H9 (cell line): ENCODE measurements around the gene ZBP1. TPM values are rescaled to one million over a fixed set of nuclear protein-coding genes. Genes with fewer than 3 reads are reported as not detected.

ENCODE experiments used
- DNase-seq: peaks from one replicate; pipeline ENCODE4 v3.0.0-alpha.2; 2017
- H2AFZ ChIP-seq: one replicate; pipeline ENCODE4 v1.6.1; 2013; ENCODE audit warnings: mild to moderate bottlenecking, low read length, control low read depth, moderate library complexity
- H2AK5ac ChIP-seq: 2 replicates; pipeline ENCODE4 v1.6.1; 2013; ENCODE audit warnings: low read length, control low read depth, mixed read lengths; ENCODE audit not compliant: insufficient read length
- H2BK120ac ChIP-seq: one replicate; pipeline ENCODE4 v1.6.1; 2013; ENCODE audit warnings: low read depth, mild to moderate bottlenecking, low read length, control low read depth, inconsistent platforms; ENCODE audit not compliant: poor library complexity, severe bottlenecking
- H2BK12ac ChIP-seq: 2 replicates; pipeline ENCODE4 v1.6.1; 2013; ENCODE audit warnings: low read length, control low read depth, mixed read lengths, low read depth; ENCODE audit not compliant: insufficient read length
- H2BK15ac ChIP-seq: 2 replicates; pipeline ENCODE4 v1.6.1; 2013; ENCODE audit warnings: low read depth, low read length, control low read depth
- H2BK20ac ChIP-seq: one replicate; pipeline ENCODE4 v1.6.1; 2013; ENCODE audit warnings: low read depth, mild to moderate bottlenecking, low read length, control low read depth, inconsistent platforms; ENCODE audit not compliant: poor library complexity, severe bottlenecking
- H2BK5ac ChIP-seq: 2 replicates; pipeline ENCODE4 v1.6.1; 2013; ENCODE audit warnings: low read length, control low read depth, mixed read lengths; ENCODE audit not compliant: insufficient read length
- H3K14ac ChIP-seq: 2 replicates; pipeline ENCODE4 v1.6.1; 2013; ENCODE audit warnings: low read length, control low read depth; ENCODE audit not compliant: insufficient read depth
- H3K18ac ChIP-seq: 2 replicates; pipeline ENCODE4 v1.6.1; 2013; ENCODE audit warnings: low read depth, mild to moderate bottlenecking, mixed read lengths, low read length, control low read depth; ENCODE audit not compliant: insufficient read length
- H3K23ac ChIP-seq: 2 replicates; pipeline ENCODE4 v1.6.1; 2013; ENCODE audit warnings: low read length, control low read depth, mixed read lengths, low read depth; ENCODE audit not compliant: insufficient read length
- H3K23me2 ChIP-seq: 2 replicates; pipeline ENCODE4 v1.6.1; 2013; ENCODE audit warnings: low read depth, mild to moderate bottlenecking, mixed read lengths, low read length, control low read depth; ENCODE audit not compliant: insufficient read length, poor library complexity, severe bottlenecking
- H3K27ac ChIP-seq: 2 replicates; pipeline ENCODE4 v1.5.1; 2013; ENCODE audit warnings: low read length, control low read depth, mixed read lengths, low read depth; ENCODE audit not compliant: insufficient read length
- H3K27me3 ChIP-seq: 2 replicates; pipeline ENCODE4 v1.6.1; 2013; ENCODE audit warnings: low read length, control low read depth, inconsistent platforms; ENCODE audit not compliant: insufficient read depth
- H3K4ac ChIP-seq: 2 replicates; pipeline ENCODE4 v1.6.1; 2013; ENCODE audit warnings: low read depth, mild to moderate bottlenecking, control low read depth, inconsistent platforms, low read length, moderate library complexity
- H3K4me1 ChIP-seq: 2 replicates; pipeline ENCODE4 v1.6.1; 2013; ENCODE audit warnings: low read length, control low read depth, inconsistent platforms; ENCODE audit not compliant: insufficient read depth
- H3K4me2 ChIP-seq: 2 replicates; pipeline ENCODE4 v1.6.1; 2013; ENCODE audit warnings: low read length, control low read depth, mixed read lengths; ENCODE audit not compliant: insufficient read length, insufficient read depth
- H3K56ac ChIP-seq: 2 replicates; pipeline ENCODE4 v1.6.1; 2013; ENCODE audit warnings: low read depth, mild to moderate bottlenecking, mixed read lengths, low read length, control low read depth; ENCODE audit not compliant: insufficient read length
- H3K79me1 ChIP-seq: 2 replicates; pipeline ENCODE4 v1.6.1; 2013; ENCODE audit warnings: low read depth, mild to moderate bottlenecking, moderate library complexity, low read length, control low read depth, inconsistent platforms; ENCODE audit not compliant: insufficient read depth, poor library complexity, severe bottlenecking
- H3K79me2 ChIP-seq: 2 replicates; pipeline ENCODE4 v1.6.1; 2013; ENCODE audit warnings: low read length, control low read depth, inconsistent platforms; ENCODE audit not compliant: insufficient read depth
- H3K9ac ChIP-seq: 2 replicates; pipeline ENCODE4 v1.6.1; 2013; ENCODE audit warnings: low read length, control low read depth, mixed read lengths; ENCODE audit not compliant: insufficient read length; ENCODE audit errors: extremely low read depth
- H3K9me3 ChIP-seq: one replicate; pipeline ENCODE4 v1.6.1; 2013; ENCODE audit warnings: low read depth, low read length, inconsistent platforms; ENCODE audit not compliant: control insufficient read depth
- H3T11ph ChIP-seq: one replicate; pipeline ENCODE4 v1.6.1; 2013; ENCODE audit warnings: mild to moderate bottlenecking, low read length, control low read depth, inconsistent platforms
- H4K20me1 ChIP-seq: one replicate; pipeline ENCODE4 v1.6.1; 2013; ENCODE audit not compliant: control insufficient read depth, insufficient read length, insufficient read depth
- H4K5ac ChIP-seq: 2 replicates; pipeline ENCODE4 v1.6.1; 2013; ENCODE audit warnings: low read depth, mild to moderate bottlenecking, mixed read lengths, low read length, control low read depth; ENCODE audit not compliant: insufficient read length
- H4K8ac ChIP-seq: replicated peaks from 2 replicates; pipeline ENCODE4 v1.6.1; 2013; ENCODE audit warnings: low read length, control low read depth, mixed read lengths, low read depth; ENCODE audit not compliant: insufficient read length
- H4K91ac ChIP-seq: 2 replicates; pipeline ENCODE4 v1.6.1; 2013; ENCODE audit warnings: low read depth, mild to moderate bottlenecking, moderate library complexity, mixed read lengths, low read length, control low read depth; ENCODE audit not compliant: insufficient read length
- H3K27ac Mint-ChIP-seq, 3 experiments: 2 replicates in 2 of 3; 3 replicates in 1 of 3; pipeline ENCODE4 v1.8.0; 2020 to 2021; ENCODE audit warnings: mixed read lengths in 3 of 3, mild to moderate bottlenecking in 1 of 3, moderate library complexity in 1 of 3
- H3K27me3 Mint-ChIP-seq: 2 replicates; pipeline ENCODE4 v1.8.0; 2021; ENCODE audit warnings: low read depth, mild to moderate bottlenecking, moderate library complexity, mixed read lengths
- H3K36me3 Mint-ChIP-seq, 3 experiments: 2 replicates in 2 of 3; 3 replicates in 1 of 3; pipeline ENCODE4 v1.8.0; 2020 to 2021; ENCODE audit warnings: low read depth in 3 of 3, mixed read lengths in 3 of 3; ENCODE audit not compliant: insufficient read depth in 1 of 3
- H3K4me1 Mint-ChIP-seq, 2 experiments: 2 replicates each; pipeline ENCODE4 v1.8.0; 2020; ENCODE audit warnings: mixed read lengths in 2 of 2
- H3K4me3 Mint-ChIP-seq, 2 experiments: 2 replicates in 1 of 2; 3 replicates in 1 of 2; pipeline ENCODE4 v1.8.0; 2020 to 2021; ENCODE audit warnings: mild to moderate bottlenecking in 2 of 2, mixed read lengths in 2 of 2, moderate library complexity in 1 of 2
- H3K9me3 Mint-ChIP-seq, 2 experiments: 2 replicates in 1 of 2; 3 replicates in 1 of 2; pipeline ENCODE4 v1.8.0; 2020; ENCODE audit warnings: mild to moderate bottlenecking in 2 of 2, mixed read lengths in 2 of 2, moderate library complexity in 1 of 2
- whole genome bisulfite sequencing: extraction: QIAGEN DNeasy Blood & Tissue Kit; methylation state at CpG from one replicate; pipeline ENCODE4 v1.1.7; 2013; ENCODE audit warnings: missing lambda C conversion rate, low lambda C conversion rate, mixed read lengths; ENCODE audit not compliant: insufficient read length; ENCODE audit errors: extremely low coverage; 5-methylcytosine and 5-hydroxymethylcytosine counted together
- total RNA-seq: library from RNA; stranded (reverse); gene quantifications from 2 replicates; pipeline ENCODE4 v1.2.1, GENCODE V29; 2021
- TF ChIP-seq, protein P1 (sequence below): fragments of 200-600 bp; sonication (generic); conservative IDR thresholded peaks from 3 replicates; pipeline ENCODE4 v1.8.0; 2021; ENCODE audit warnings: antibody characterized with exemption, mild to moderate bottlenecking

ZBP1 gene
- total RNA-seq, 1 experiment from 2014 or later = not detected

DNA sequence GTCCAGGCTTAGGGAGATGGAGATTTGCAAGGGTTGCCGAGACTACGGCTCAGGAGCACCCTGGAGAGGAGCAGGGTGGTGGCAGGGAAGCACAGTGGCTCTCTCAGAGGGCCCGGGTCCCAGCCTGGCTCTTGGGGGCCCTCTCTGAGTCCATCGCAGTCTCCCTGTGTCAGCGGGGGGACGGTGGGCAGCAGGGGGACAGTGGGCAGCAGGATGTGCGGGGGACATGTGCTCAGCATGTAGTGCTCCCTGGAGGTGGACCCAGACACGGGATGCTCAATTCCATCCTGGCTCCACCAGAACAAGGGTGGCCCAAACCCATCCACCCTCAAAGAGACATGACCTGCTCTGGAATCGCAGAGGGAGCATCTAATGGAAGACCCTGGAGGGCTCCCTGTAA is 43.0 kb upstream of the ZBP1 start:
- Histone ChIP-seq H2AK5ac (no peak overlapping the region), H2BK5ac (no peak overlapping the region), H3K79me2 (peaks cover 14% of the 10 kb centered on the region; the same call in 1 of the 2 replicates), H3K79me1 (no peaks in the 10 kb centered on the region), H3K4me1 (no peaks in the 10 kb centered on the region; the same call in 1 of the 2 replicates), H3K9me3 (no peaks in the 10 kb centered on the region), H3K14ac (no peak overlapping the region), H4K5ac (no peak overlapping the region), H3K56ac (no peak overlapping the region), H3K27me3 (no peaks in the 10 kb centered on the region), H2BK12ac (no peak overlapping the region), H3K27ac (no peak overlapping the region), H3K9ac (no peak overlapping the region), H2BK120ac (no peak overlapping the region), H3T11ph (no peak overlapping the region), H2BK20ac (no peak overlapping the region), H3K23ac (no peak overlapping the region), H2BK15ac (no peak overlapping the region), H3K18ac (no peak overlapping the region), H3K23me2 (no peaks in the 10 kb centered on the region), H3K4ac (no peak overlapping the region), H3K4me2 (no peak overlapping the region), H4K20me1 (no peaks in the 10 kb centered on the region), H2AFZ (no peak overlapping the region), H4K91ac (no peak overlapping the region), H4K8ac (no peak overlapping the region)
- peaks cover 5 to 19% (median 10%) of the 10 kb centered on the region in 3 experiments; a peak in 6 of 7 replicates for H3K36me3 Mint-ChIP-seq
- WGBS = no CpG with 5 or more reads among the region's 9 CpGs
- H3K4me3 Mint-ChIP-seq = no peak overlapping the region
- TF ChIP-seq, protein P1, sequence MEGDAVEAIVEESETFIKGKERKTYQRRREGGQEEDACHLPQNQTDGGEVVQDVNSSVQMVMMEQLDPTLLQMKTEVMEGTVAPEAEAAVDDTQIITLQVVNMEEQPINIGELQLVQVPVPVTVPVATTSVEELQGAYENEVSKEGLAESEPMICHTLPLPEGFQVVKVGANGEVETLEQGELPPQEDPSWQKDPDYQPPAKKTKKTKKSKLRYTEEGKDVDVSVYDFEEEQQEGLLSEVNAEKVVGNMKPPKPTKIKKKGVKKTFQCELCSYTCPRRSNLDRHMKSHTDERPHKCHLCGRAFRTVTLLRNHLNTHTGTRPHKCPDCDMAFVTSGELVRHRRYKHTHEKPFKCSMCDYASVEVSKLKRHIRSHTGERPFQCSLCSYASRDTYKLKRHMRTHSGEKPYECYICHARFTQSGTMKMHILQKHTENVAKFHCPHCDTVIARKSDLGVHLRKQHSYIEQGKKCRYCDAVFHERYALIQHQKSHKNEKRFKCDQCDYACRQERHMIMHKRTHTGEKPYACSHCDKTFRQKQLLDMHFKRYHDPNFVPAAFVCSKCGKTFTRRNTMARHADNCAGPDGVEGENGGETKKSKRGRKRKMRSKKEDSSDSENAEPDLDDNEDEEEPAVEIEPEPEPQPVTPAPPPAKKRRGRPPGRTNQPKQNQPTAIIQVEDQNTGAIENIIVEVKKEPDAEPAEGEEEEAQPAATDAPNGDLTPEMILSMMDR = no peak
- DNase-seq = no peak
- H3K27me3 Mint-ChIP-seq = no peaks in the 10 kb centered on the region
- no peaks in the 10 kb centered on the region for H3K9me3 Mint-ChIP-seq
- peaks cover 40 to 47% of the 10 kb centered on the region in 2 experiments for H3K4me1 Mint-ChIP-seq
- H3K27ac Mint-ChIP-seq = peak overlapping the region in 1 of 3 experiments; percentile 90; a peak in 2 of 7 replicates
